NCI-H1092 treated with DMSO at 0.1 percent for 48 hours (cell line): ENCODE data around the gene MOB3B.

Experiments used
- DNase-seq: peaks from one replicate; lab custom pipeline; 2025; lab: John Stamatoyannopoulos, UW

Gene MOB3B

GRCh38 chr9:27529316-27530278, at the start of gene MOB3B:
Gene MOB3B (minus strand): TSS chr9:27529814. CDS start chr9:27455550, 74,264 bp downstream.
- DNase-seq = peak; percentile 85

- DNase-seq = peak; percentile 100
Measured at GRCh38 chr9:27573634-27574590, 44.3 kb upstream of the MOB3B start.

GRCh38 chr9:27572918-27573633, 43.5 kb upstream of the MOB3B start, which contains the start of gene C9orf72:
Gene C9orf72 (minus strand): TSS chr9:27573481. CDS start chr9:27567120, 6,361 bp downstream.
- DNase-seq = peak; percentile 96

GRCh38 chr9:27572566-27572917, 42.9 kb upstream of the MOB3B start:
- DNase-seq = peak; percentile 74

- DNase-seq = no peak
Measured at GRCh38 chr9:27572061-27572460, 42.4 kb upstream of the MOB3B start.

- no peak for DNase-seq
Measured at GRCh38 chr9:27571011-27571410, 41.4 kb upstream of the MOB3B start.

GRCh38 chr9:27569406-27569805, 39.8 kb upstream of the MOB3B start:
- no peak for DNase-seq

- no peak for DNase-seq
Measured at GRCh38 chr9:27566118-27566517, 36.5 kb upstream of the MOB3B start.

- DNase-seq = no peak
Measured at GRCh38 chr9:27565696-27566095, 36.1 kb upstream of the MOB3B start.

- DNase-seq = no peak
Measured at GRCh38 chr9:27564670-27565069, 35.1 kb upstream of the MOB3B start.

- DNase-seq = no peak
Measured at GRCh38 chr9:27563738-27564430, 34.3 kb upstream of the MOB3B start.

- no peak for DNase-seq
Measured at GRCh38 chr9:27561685-27562084, 32.1 kb upstream of the MOB3B start.

GRCh38 chr9:27560457-27560856, 30.8 kb upstream of the MOB3B start:
- DNase-seq = no peak

- DNase-seq = no peak
Measured at GRCh38 chr9:27558307-27558706, 28.7 kb upstream of the MOB3B start.

GRCh38 chr9:27556470-27556869, 26.9 kb upstream of the MOB3B start:
- no peak for DNase-seq

GRCh38 chr9:27554712-27555111, 25.1 kb upstream of the MOB3B start:
- DNase-seq = no peak

- DNase-seq = no peak
Measured at GRCh38 chr9:27549196-27549755, 19.7 kb upstream of the MOB3B start.

GRCh38 chr9:27548055-27548741, 18.6 kb upstream of the MOB3B start:
- DNase-seq = peak; percentile 32

- no peak for DNase-seq
Measured at GRCh38 chr9:27545471-27545870, 15.9 kb upstream of the MOB3B start.

GRCh38 chr9:27542508-27542907, 12.9 kb upstream of the MOB3B start:
- no peak for DNase-seq
